Liver (tissue), 3 donors: Measurements from ENCODE around the gene CMTR2.

Experiments
- EGR1 ChIP-seq, 2 donors: IDR thresholded peaks; 2 replicates each; pipeline ENCODE4 v1.6.1; 2016 to 2018; ENCODE audit warnings: antibody characterized with exemption in 2 of 2, low read depth in 2 of 2
- GABPA ChIP-seq, 2 donors: IDR thresholded peaks in 1 of 2; conservative IDR thresholded peaks in 1 of 2; 2 replicates each; pipeline ENCODE4 v1.6.1; 2016; ENCODE audit warnings: antibody characterized with exemption in 2 of 2, mild to moderate bottlenecking in 1 of 2, moderate library complexity in 1 of 2
- HNF4G ChIP-seq: IDR thresholded peaks from 2 replicates; pipeline ENCODE4 v1.6.1; 2016; ENCODE audit warnings: antibody characterized with exemption
- SP1 ChIP-seq: IDR thresholded peaks from 2 replicates; pipeline ENCODE4 v1.6.1; 2018; ENCODE audit warnings: antibody characterized with exemption, mild to moderate bottlenecking
- TAF1 ChIP-seq: conservative IDR thresholded peaks from 2 replicates; pipeline ENCODE4 v1.6.1; 2016; ENCODE audit warnings: antibody characterized with exemption, mild to moderate bottlenecking
- TF ChIP-seq, protein P1 (sequence below): fragments of 150-350 bp; IDR thresholded peaks from 2 replicates; pipeline ENCODE4 v1.5.1; 2017; ENCODE audit warnings: improper control_type of control experiment, low read depth, low read length; ENCODE audit not compliant: missing input control
- TF ChIP-seq, protein P2 (sequence below): IDR thresholded peaks from 2 replicates; pipeline ENCODE4 v1.6.1; 2016; ENCODE audit warnings: antibody characterized with exemption
- donor health status: healthy.
- donor health status: healthy.

DNA sequence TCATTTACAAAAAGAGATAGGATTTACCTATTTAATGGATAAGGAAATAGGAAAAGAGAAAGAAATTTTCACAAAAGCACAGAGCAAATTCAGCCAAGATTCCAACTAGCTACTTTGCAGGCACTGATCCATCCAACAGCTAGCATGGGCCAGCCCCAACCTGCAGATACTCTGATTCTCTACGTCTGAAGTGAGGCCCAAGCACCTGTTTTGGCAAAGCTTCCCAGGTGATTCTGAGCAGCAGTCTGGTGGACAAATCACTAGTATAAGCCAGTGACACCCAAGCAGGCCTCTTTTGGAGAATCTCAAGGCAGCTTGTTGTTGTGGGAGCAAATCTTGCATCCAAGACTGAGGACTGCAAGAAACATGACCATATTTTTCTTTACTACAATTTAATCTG lies 48.4 kb upstream of the CMTR2 start:
- TF ChIP-seq GABPA (IDR thresholded peaks at IDR 0.05 in 1 of 2, conservative IDR thresholded peaks at IDR 0.05 in 1 of 2) (no peak), EGR1 (IDR thresholded peaks at IDR 0.05; ENCODE audit: low read depth in 2 of 2) (no peak), HNF4G (no peak), TAF1 (no peak), SP1 (no peak)
- TF ChIP-seq, protein P1, sequence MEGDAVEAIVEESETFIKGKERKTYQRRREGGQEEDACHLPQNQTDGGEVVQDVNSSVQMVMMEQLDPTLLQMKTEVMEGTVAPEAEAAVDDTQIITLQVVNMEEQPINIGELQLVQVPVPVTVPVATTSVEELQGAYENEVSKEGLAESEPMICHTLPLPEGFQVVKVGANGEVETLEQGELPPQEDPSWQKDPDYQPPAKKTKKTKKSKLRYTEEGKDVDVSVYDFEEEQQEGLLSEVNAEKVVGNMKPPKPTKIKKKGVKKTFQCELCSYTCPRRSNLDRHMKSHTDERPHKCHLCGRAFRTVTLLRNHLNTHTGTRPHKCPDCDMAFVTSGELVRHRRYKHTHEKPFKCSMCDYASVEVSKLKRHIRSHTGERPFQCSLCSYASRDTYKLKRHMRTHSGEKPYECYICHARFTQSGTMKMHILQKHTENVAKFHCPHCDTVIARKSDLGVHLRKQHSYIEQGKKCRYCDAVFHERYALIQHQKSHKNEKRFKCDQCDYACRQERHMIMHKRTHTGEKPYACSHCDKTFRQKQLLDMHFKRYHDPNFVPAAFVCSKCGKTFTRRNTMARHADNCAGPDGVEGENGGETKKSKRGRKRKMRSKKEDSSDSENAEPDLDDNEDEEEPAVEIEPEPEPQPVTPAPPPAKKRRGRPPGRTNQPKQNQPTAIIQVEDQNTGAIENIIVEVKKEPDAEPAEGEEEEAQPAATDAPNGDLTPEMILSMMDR = no peak
- TF ChIP-seq, protein P2, sequence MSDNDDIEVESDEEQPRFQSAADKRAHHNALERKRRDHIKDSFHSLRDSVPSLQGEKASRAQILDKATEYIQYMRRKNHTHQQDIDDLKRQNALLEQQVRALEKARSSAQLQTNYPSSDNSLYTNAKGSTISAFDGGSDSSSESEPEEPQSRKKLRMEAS = no peak
